Natural killer cell treated with Interleukin-12 subunit alpha and Interleukin-12 subunit beta and Interleukin-15 and Interleukin-18, amount 100 ng/mL, for 72 hours (primary cell): ENCODE results near the gene RRP9. TPM values are rescaled to one million over a fixed set of nuclear protein-coding genes. Genes with fewer than 3 reads are reported as not detected.
"Not testable (repeated sequence)": the region's sequence is repeated elsewhere in the genome, so short reads cannot be mapped to it uniquely, and the experiment has no call there.

Experiments
- ATAC-seq, 2 donors: fragments of 150-1000 bp; cut with Tn5 transposase in 1 of 2; sonication (Bioruptor Pico), chemical (Tn5 transposase) in 1 of 2; 2 replicates each; pipeline ENCODE4 v1.10.0; 2021
- DNase-seq: peaks from one replicate; pipeline ENCODE4 v3.0.0; 2022; ENCODE audit warnings: low spot score
- H3K27ac Mint-ChIP-seq, 2 donors: 1 replicate in 1 of 2; 2 replicates in 1 of 2; pipeline ENCODE4 v1.8.0; 2022; ENCODE audit warnings: mixed read lengths in 2 of 2, mild to moderate bottlenecking in 1 of 2, moderate library complexity in 1 of 2
- H3K27me3 Mint-ChIP-seq, 2 donors: 1 replicate in 1 of 2; 2 replicates in 1 of 2; pipeline ENCODE4 v1.8.0; 2022; ENCODE audit warnings: mixed read lengths in 2 of 2
- H3K36me3 Mint-ChIP-seq: one replicate; pipeline ENCODE4 v1.8.0; 2022; ENCODE audit warnings: mixed read lengths
- H3K4me1 Mint-ChIP-seq, 2 donors: 1 replicate in 1 of 2; 2 replicates in 1 of 2; pipeline ENCODE4 v1.8.0; 2022; ENCODE audit warnings: low read depth in 2 of 2, mixed read lengths in 2 of 2, mild to moderate bottlenecking in 1 of 2
- H3K4me3 Mint-ChIP-seq: one replicate; pipeline ENCODE4 v1.8.0; 2022; ENCODE audit warnings: mixed read lengths
- H3K9me3 Mint-ChIP-seq: 2 replicates; pipeline ENCODE4 v1.8.0; 2022; ENCODE audit warnings: mixed read lengths
- total RNA-seq, 2 donors: library from RNA; stranded (reverse); gene quantifications; one replicate each; pipeline ENCODE4 v1.2.3, GENCODE V29; 2022

The RRP9 gene
- 10 to 100 TPM; 46.4 to 78.1 TPM for total RNA-seq

DNA sequence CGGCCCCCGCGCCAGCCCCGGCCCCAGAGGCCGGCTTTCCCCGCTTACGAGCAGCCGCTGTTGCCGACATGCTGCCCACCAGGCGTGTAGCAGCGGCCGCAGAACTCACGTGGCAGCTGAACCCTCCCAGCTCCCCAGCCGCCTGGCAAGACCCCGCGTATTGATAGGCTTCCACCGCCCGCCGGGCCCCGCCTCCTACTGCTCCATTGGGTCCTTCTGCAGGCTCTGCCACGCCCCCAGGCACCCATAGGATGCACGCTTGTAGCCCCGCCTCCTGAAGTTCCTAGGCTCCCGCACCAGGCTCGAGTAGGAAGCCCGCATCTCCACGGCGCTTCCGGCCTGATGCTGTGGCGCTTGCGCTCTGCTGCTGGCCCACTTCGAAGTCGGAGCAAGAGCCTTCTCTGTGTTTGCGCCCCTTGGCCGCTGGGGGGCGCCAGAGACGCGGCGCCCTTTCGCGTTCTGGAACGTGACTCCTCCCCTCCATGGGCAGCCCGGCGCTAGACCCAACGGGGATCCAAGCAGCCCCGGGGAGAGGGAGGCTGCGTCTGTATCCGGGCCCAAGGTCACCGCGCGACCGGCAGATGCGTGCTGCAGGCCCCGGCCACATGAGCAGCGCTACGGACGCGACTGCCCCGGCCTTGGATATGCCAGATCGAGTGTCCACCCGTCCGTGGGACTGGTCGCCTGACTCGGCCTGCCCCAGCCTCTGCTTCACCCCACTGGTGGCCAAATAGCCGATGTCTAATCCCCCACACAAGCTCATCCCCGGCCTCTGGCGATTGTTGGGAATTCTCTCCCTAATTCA, at the start of gene RRP9, which contains the start of gene PARP3:
Gene RRP9 (minus strand): TSS at position 107 of the 805 bp plus-strand sequence. CDS start 37 bp downstream, at position 70.
Gene PARP3 (plus strand): TSS at position 566 of the 805 bp plus-strand sequence. CDS start 993 bp downstream, outside the sequence.
- peak; percentile 97 to 98 for ATAC-seq
- H3K9me3 Mint-ChIP-seq: no peaks in the 10 kb centered on the region
- peaks cover 34 to 35% of the 10 kb centered on the region in 2 donors for H3K4me1 Mint-ChIP-seq
- peak within 1 kb of the TSS; percentile 66 to 77 for H3K27ac Mint-ChIP-seq
- DNase-seq: peak; percentile 100
- no peaks in the 10 kb centered on the region for H3K27me3 Mint-ChIP-seq
- H3K4me3 Mint-ChIP-seq: peak within 1 kb of the TSS; percentile 83
- no peaks in the 10 kb centered on the region for H3K36me3 Mint-ChIP-seq

GRCh38 chr3:51990501-51990971, 48.8 kb upstream of the RRP9 start:
- H3K36me3 Mint-ChIP-seq: peaks cover 14% of the 10 kb centered on the region
- H3K27me3 Mint-ChIP-seq: not testable (repeated sequence)

DNA sequence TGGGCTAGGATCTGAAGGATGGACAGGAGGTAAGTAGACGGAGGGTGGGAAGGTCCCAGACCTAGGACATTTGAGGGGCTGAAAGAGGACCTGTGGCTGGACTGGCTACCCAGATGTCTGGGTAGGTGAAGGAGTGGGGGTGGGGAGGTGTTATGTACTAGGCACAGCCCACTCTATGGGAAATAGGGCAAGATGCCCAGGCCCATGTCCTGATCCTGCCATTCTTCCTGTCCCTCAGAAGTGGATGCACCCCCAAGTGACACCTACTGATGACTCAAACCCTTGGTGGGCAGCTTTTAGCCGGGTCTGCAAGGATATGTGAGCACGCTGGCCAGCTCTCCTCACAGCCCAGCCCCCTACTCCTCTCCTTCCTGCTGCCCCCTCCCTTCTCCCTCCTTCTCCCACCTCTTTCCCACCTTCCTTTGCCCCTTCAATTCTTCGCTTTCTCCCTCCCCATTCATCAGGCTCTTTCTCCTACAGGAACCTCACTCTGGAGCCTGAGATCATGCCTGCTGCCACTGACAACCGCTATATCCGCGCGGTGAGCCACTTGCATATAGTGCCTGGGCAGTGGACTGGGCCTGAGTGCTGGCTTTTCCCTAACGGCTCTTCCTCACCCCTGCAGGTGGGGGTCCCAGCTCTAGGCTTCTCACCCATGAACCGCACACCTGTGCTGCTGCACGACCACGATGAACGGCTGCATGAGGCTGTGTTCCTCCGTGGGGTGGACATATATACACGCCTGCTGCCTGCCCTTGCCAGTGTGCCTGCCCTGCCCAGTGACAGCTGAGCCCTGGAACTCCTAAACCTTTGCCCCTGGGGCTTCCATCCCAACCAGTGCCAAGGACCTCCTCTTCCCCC, 46.8 kb upstream of the RRP9 start:
- H3K4me1 Mint-ChIP-seq: peaks cover 10 to 18% of the 10 kb centered on the region in 2 donors
- ATAC-seq (no peak), DNase-seq (no peak)
- H3K4me3 Mint-ChIP-seq: no peak overlapping the region
- no peaks in the 10 kb centered on the region for H3K9me3 Mint-ChIP-seq
- no peaks in the 10 kb centered on the region for H3K27me3 Mint-ChIP-seq
- peak overlapping the region; percentile 13 to 36 for H3K27ac Mint-ChIP-seq
- no peaks in the 10 kb centered on the region for H3K36me3 Mint-ChIP-seq

More at GRCh38 chr3:51990501-51990971, 48.8 kb upstream of the RRP9 start:
- not testable (repeated sequence) for DNase-seq, ATAC-seq, H3K4me3 Mint-ChIP-seq, H3K9me3 Mint-ChIP-seq, H3K27ac Mint-ChIP-seq
- peaks cover 20 to 28% of the 10 kb centered on the region in 2 donors for H3K4me1 Mint-ChIP-seq

DNA sequence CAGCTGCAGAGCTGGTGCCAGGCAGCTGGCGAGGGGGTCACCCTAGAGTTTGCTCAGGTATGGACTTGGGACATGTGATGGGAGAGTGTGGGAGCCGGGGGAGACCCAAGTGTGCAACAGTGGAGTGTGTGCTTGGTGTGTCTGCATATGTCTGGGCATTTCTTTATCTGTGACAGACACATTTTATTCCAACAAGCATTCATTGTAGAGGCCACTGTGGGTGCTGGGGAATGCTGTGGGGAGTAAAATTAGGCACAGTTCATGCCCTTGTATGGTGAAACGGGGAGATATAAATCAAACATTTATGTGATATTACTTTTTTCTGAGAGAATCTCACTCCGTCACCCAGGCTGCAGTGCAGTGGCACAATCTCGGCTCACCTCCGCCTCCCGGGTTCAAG, 45.9 kb upstream of the RRP9 start:
- DNase-seq (no peak), ATAC-seq (no peak)
- Mint-ChIP-seq H3K27ac (no peak overlapping the region), H3K9me3 (no peaks in the 10 kb centered on the region), H3K36me3 (no peaks in the 10 kb centered on the region), H3K27me3 (no peaks in the 10 kb centered on the region), H3K4me3 (no peak overlapping the region), H3K4me1 (peaks cover 18 to 22% of the 10 kb centered on the region in 2 donors)

DNA sequence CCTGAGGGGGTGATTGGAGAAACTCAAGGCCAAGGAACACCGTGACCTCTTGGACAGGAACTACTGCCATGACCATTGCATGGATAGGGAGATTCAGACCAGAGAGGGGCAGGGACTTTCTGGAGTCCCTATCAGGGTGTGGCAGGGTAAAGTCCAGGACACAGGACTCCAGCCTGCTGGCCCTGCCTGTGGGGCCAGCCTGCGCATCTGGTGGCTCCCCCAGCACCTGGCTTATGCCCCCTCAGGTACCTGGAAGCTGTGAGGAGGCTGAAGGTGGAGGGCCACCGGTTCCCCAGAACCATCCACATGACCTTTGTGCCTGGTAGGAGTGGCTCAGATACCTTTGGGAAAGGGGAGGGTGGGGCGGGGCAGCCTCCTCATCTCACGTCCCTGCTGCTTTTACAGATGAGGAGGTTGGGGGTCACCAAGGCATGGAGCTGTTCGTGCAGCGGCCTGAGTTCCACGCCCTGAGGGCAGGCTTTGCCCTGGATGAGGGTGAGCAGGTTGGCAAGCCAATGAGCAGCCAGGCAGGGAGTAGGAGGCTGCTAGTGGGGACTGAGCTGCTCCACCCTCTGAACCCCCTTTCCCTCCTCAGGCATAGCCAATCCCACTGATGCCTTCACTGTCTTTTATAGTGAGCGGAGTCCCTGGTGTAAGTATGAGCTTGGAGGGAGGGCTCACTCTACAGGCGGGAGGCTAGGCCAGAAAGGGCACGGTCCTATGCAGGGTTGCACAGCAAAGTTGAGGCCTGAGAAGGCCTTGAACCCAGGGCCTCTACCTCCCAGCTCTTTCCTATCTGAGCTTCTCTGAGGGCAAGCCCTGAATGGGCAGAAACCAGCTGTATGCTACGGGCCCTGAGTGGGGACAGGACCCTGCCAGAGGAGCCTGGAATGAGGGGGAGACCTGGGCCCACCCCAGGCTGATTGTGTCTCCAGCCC, 44.6 kb upstream of the RRP9 start:
- Mint-ChIP-seq H3K27ac (peak overlapping the region in 1 of 2 donors; percentile 37), H3K27me3 (no peaks in the 10 kb centered on the region)

DNA sequence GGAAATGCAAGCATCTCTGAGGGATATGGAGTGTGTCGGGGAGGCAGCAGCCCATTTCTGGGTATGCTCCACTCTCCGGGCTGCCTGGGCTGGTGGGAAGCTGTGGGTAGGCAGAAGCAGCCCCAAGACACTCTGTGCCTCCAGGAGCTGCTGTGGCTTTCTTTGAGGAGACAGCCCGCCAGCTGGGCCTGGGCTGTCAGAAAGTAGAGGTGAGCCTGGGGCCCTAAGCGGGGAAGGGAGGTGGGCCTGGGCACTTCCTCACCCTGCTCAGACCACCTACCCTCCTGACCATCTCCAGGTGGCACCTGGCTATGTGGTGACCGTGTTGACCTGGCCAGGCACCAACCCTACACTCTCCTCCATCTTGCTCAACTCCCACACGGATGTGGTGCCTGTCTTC, 43.4 kb upstream of the RRP9 start:
- Mint-ChIP-seq H3K36me3 (no peaks in the 10 kb centered on the region), H3K27me3 (no peaks in the 10 kb centered on the region), H3K4me3 (no peak overlapping the region), H3K4me1 (peaks cover 28 to 31% of the 10 kb centered on the region in 2 donors), H3K27ac (peak overlapping the region; percentile 33 to 97), H3K9me3 (no peaks in the 10 kb centered on the region)
- ATAC-seq (no peak), DNase-seq (no peak)

More for the DNA sequence above, 44.6 kb upstream of the RRP9 start:
- ATAC-seq: no peak
- Mint-ChIP-seq H3K9me3 (no peaks in the 10 kb centered on the region), H3K4me1 (peaks cover 23 to 26% of the 10 kb centered on the region in 2 donors), H3K4me3 (no peak overlapping the region), H3K36me3 (no peaks in the 10 kb centered on the region)
- no peak for DNase-seq

GRCh38 chr3:51984269-51984647, 42.6 kb upstream of the RRP9 start:
- Mint-ChIP-seq H3K4me1 (peaks cover 27 to 31% of the 10 kb centered on the region in 2 donors), H3K4me3 (no peak overlapping the region), H3K36me3 (no peaks in the 10 kb centered on the region), H3K9me3 (no peaks in the 10 kb centered on the region), H3K27me3 (no peaks in the 10 kb centered on the region), H3K27ac (peak overlapping the region; percentile 97)
- DNase-seq (no peak), ATAC-seq (no peak)

DNA sequence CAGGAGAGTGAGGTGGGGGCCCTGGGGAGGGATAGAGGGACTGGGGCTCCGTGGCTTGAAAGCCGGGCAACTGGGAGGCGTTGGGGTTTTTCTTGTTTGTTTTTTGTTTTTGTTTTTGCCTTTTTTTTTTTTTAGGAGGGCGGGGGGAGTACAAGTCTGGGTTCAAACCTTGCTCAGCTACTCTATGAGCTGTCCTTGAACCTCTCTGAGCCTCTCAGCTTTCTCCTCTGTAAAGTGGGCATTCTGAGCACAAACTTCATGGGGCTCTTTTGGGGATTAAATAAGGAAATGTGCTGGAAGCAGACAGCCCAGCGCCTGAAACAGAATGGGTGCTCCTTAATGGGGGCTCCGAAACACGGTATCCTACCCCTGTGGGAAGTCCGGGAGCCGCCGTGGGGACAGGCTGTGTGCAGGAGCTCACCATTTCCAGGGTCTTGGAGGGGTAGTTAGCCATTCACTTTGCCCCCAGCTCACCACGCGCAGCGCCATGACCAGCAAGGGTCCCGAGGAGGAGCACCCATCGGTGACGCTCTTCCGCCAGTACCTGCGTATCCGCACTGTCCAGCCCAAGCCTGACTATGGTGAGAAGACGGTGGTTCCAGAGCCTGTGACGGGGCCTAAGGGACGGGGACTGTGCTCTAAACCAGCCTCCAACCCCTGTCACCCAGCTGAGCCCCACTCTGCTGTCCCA, 42.0 kb upstream of the RRP9 start:
- DNase-seq (no peak), ATAC-seq (no peak)
- Mint-ChIP-seq H3K4me3 (peak overlapping the region; percentile 99), H3K27ac (peak overlapping the region; percentile 97), H3K36me3 (no peaks in the 10 kb centered on the region), H3K4me1 (peaks cover 22 to 25% of the 10 kb centered on the region in 2 donors), H3K9me3 (no peaks in the 10 kb centered on the region), H3K27me3 (no peaks in the 10 kb centered on the region)

DNA sequence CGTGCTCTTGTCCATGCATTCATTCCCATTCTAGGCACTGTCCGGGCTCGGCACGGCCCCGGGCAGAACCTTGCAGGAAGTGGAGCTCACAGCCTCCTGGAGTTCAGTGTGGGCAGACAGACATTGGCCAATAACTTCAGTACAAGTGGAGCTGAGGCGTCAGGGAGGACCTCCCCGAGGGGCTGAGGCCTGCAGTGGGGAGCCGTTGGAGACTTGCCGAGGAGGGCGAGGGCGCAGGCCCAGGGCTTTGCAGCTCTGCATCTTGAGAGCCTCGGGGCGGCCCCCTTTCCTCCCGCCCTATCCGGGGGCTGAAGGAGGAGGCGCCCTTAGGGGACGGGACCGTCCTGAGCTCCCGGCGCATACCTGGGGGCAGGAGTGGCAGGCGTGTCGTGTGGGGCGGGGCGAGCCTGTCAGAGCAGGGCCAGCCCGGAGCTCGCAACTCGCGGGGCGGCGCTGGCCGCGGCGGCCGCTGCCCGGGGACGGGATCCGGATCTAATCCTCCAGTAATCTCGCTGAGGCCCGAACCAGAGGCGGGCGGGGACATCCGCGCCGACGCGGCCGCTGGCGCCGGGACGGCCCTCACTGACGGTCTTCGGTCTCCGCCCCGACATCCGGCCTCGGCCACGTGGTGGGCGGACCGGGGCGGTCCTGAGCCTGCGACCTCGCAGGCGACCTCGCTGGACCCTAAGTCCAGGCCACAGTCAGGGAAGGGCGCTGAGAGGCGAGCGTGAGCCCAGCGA, 41.3 kb upstream of the RRP9 start, which contains the start of gene ACY1:
Gene ACY1 (plus strand): TSS at position 698 of the 740 bp plus-strand sequence. CDS start 530 bp downstream, outside the sequence.
- Mint-ChIP-seq H3K36me3 (no peaks in the 10 kb centered on the region), H3K4me3 (peak within 1 kb of the TSS; percentile 99), H3K4me1 (peaks cover 19 to 23% of the 10 kb centered on the region in 2 donors), H3K27me3 (no peaks in the 10 kb centered on the region), H3K9me3 (no peaks in the 10 kb centered on the region), H3K27ac (peak within 1 kb of the TSS; percentile 97)
- ATAC-seq (peak; percentile 93 to 94), DNase-seq (peak; percentile 90)

DNA sequence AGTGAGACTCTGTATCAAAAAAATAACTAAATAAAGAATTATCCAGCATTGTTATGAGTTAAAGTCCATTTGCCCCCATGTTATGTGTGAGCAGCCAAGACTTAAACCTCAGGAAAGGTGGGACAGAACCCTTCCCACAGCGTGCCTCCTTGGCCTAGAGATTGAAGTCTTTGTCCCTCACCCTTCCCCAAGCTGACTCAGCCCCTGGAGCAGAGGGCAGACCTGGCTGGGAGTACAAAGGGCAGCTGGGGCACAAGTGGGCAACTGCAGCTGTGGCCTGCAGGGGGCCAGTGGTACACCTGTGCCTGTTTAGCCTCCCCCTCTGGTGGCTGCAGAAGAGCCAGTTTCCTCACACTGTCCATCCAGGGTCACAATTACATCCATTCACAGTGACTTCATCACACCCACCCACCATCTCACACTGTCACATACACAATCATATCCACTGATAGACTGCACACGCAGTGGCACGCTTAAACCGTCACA, 40.7 kb upstream of the RRP9 start:
- Mint-ChIP-seq H3K9me3 (no peaks in the 10 kb centered on the region), H3K4me1 (peaks cover 20 to 23% of the 10 kb centered on the region in 2 donors), H3K27ac (peak overlapping the region; percentile 97), H3K4me3 (peak overlapping the region; percentile 99), H3K36me3 (no peaks in the 10 kb centered on the region), H3K27me3 (no peaks in the 10 kb centered on the region)
- ATAC-seq (peak; percentile 33 to 48), DNase-seq (no peak)

- no peaks in the 10 kb centered on the region for H3K27me3 Mint-ChIP-seq
- DNase-seq (no peak), ATAC-seq (no peak)
- no peak overlapping the region for H3K4me3 Mint-ChIP-seq
- H3K4me1 Mint-ChIP-seq: peaks cover 33 to 37% of the 10 kb centered on the region in 2 donors
- H3K36me3 Mint-ChIP-seq: no peaks in the 10 kb centered on the region
- H3K27ac Mint-ChIP-seq: no peak overlapping the region
- no peaks in the 10 kb centered on the region for H3K9me3 Mint-ChIP-seq
Measured at GRCh38 chr3:51980253-51980652, 38.5 kb upstream of the RRP9 start.

DNA sequence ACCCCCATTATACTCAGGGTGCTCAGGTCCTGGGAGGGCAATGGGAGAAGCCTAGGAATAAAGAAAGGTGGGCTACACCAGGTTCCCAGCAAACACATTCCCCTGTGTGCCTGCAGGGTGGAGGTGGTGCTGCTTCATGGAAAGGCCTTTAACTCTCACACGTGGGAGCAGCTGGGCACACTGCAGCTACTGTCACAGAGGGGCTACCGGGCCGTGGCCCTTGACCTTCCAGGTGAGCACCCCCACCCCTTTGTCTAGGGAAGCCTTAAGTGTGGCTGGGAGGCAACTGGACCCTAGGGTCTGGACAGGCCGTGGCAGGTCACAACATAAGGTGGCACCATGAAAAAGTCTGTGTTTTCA, 36.4 kb upstream of the RRP9 start:
- no peak for ATAC-seq
- no peaks in the 10 kb centered on the region for H3K9me3 Mint-ChIP-seq
- no peak overlapping the region for H3K4me3 Mint-ChIP-seq
- H3K27me3 Mint-ChIP-seq: no peaks in the 10 kb centered on the region
- no peaks in the 10 kb centered on the region for H3K36me3 Mint-ChIP-seq
- DNase-seq: no peak
- H3K4me1 Mint-ChIP-seq: peaks cover 42 to 43% of the 10 kb centered on the region in 2 donors
- H3K27ac Mint-ChIP-seq: no peak overlapping the region
